SJSA1 (cell line): ENCODE measurements around the gene PAK6. TPM values are rescaled to one million over a fixed set of nuclear protein-coding genes. Genes with fewer than 3 reads are reported as not detected.

ENCODE experiments used
- DNase-seq, 2 experiments: peaks; one replicate each; pipeline ENCODE4 v3.0.0-alpha.2; 2015 to 2020; ENCODE audit warnings: low spot score in 2 of 2, low read depth in 1 of 2
- H3K27ac ChIP-seq: fragments of 250-450 bp; sonication (Bioruptor Pico); 2 replicates; pipeline ENCODE4 v1.5.1; 2020; ENCODE audit warnings: mild to moderate bottlenecking, moderate library complexity
- H3K27me3 ChIP-seq: fragments of 250-450 bp; sonication (Bioruptor Pico); replicated peaks from 2 replicates; pipeline ENCODE4 v1.5.1; 2020; ENCODE audit warnings: mild to moderate bottlenecking, moderate library complexity
- H3K36me3 ChIP-seq: fragments of 250-450 bp; sonication (Bioruptor Pico); 2 replicates; pipeline ENCODE4 v1.5.1; 2020; ENCODE audit warnings: mild to moderate bottlenecking
- H3K4me1 ChIP-seq: fragments of 250-450 bp; sonication (Bioruptor Pico); replicated peaks from 2 replicates; pipeline ENCODE4 v1.6.1; 2021; ENCODE audit warnings: mild to moderate bottlenecking
- H3K4me3 ChIP-seq: fragments of 250-450 bp; sonication (Bioruptor Pico); 2 replicates; pipeline ENCODE4 v1.5.1; 2020; ENCODE audit warnings: mild to moderate bottlenecking
- H3K9me3 ChIP-seq: fragments of 250-450 bp; sonication (Bioruptor Pico); replicated peaks from 2 replicates; pipeline ENCODE4 v1.5.1; 2020; ENCODE audit warnings: mild to moderate bottlenecking
- total RNA-seq: library from RNA; depleted of rRNA; stranded (reverse); fragments of >200 nt; shearing (Covaris generic); gene quantifications from 2 replicates; pipeline ENCODE4 v1.2.3, GENCODE V29; 2014

Gene PAK6
- total RNA-seq, 1 experiment from 2014 or later, result 0.05 TPM

DNA sequence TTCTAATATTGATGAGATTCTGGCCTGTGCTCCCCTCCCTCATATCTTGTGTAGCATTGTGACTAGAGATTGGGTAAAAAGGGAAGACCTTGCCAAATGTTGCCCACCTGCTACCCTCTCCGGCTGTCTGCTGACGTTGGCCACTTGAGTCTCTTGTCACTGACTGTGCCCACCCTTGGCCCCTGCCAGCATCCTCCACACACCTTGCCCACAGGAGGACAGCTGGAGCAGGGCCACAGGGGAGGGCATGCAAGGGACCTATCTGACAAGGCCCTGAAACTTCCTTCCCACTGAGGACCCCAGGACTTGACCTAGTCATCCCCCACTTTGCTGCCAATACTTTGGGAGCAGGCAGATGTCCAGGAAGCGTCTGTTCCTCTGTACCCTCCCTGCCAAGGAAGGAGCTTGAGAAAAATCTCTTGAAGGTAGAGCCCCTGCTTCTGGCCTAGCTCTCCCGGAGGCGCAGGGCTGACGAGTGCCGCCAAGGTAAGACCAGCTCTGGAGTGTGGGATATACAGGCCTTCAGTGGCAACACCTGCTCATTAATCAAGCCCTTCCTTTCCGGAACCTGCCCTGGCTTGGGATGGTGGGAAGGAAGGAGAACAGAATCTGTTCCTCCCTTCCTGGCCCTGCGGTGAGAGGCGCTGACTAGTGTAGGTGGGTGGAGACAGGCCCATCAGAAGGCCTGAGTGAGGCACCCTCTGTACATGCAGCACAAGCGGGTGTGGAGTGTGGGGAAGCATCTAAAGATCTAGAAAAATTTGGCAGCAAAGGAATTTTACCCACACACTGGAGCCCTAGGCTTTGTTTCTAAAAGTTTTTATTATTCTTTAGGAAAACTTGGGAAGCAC is 4.9 kb upstream of the PAK6 start:
- peaks cover 22% of the 10 kb centered on the region for H3K36me3 ChIP-seq
- H3K4me3 ChIP-seq, result no peak overlapping the region
- H3K27me3 ChIP-seq, result no peaks in the 10 kb centered on the region
- H3K4me1 ChIP-seq, result peaks cover 5% of the 10 kb centered on the region
- no peak for DNase-seq
- H3K9me3 ChIP-seq, result 0 out of 2 replicates have a peak, but pooled peaks cover 2% of the 10 kb centered on the region
- no peak overlapping the region for H3K27ac ChIP-seq

DNA sequence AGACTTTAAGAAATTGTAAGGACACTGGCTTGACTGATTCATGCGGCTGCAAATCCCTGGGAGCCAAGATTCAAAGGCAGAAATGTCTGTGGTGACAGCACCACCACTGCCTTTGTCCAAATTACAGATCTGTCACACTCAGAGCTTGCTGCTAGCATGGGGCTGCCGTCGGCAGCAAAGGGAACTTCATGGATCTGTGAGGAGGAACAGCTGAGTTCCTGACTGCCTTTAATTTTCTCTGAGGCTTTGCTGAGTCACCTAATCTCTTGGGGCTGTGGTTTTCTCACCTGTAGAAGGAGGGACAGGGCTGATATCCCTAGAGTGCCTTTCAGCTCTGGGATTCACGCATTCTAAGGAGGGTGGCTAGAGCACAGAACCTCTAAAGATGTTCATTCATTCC is 4.1 kb upstream of the PAK6 start:
- H3K27ac ChIP-seq, result no peak overlapping the region
- H3K27me3 ChIP-seq, result no peaks in the 10 kb centered on the region
- H3K36me3 ChIP-seq, result peaks cover 14% of the 10 kb centered on the region
- 0 out of 2 replicates have a peak, but pooled peaks cover 4% of the 10 kb centered on the region for H3K9me3 ChIP-seq
- H3K4me1 ChIP-seq, result peaks cover 12% of the 10 kb centered on the region
- DNase-seq, result no peak
- no peak overlapping the region for H3K4me3 ChIP-seq

DNA sequence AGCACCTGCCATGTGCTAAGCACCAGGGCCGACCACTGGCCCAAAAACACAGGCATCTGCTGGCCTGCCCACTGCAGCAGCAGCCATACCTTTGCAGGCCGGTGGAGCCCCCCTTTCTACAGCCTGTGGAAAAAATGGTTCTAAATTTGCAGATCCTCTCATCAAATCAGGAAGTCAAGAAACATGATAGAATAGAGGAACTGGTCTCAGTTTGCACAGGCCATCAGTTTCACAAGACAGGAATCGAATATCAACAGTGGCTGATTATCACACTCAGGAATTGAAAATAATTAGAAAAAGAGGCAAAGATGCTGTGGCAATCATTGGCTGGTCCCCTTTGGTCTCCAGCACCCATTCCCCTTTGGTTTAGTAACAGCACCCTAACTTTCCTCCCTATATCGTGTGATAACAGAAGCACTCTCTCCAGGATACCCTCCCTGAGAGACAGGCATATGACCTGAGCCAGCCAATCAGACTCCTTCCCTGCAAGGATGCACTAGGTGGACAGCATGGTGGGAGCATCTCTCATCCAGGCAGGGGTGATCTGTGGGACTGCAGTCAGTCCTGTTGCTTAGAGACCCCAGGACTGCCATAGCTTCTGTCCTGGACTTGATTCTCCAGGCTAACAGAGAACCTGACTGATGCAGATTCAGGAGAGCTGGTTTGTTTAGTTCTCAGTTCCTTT is 3.5 kb upstream of the PAK6 start:
- Histone ChIP-seq H3K27me3 (no peaks in the 10 kb centered on the region), H3K4me1 (peaks cover 12% of the 10 kb centered on the region), H3K9me3 (0 out of 2 replicates have a peak, but pooled peaks cover 4% of the 10 kb centered on the region), H3K36me3 (peaks cover 11% of the 10 kb centered on the region), H3K27ac (no peak overlapping the region), H3K4me3 (no peak overlapping the region)
- DNase-seq, result no peak

DNA sequence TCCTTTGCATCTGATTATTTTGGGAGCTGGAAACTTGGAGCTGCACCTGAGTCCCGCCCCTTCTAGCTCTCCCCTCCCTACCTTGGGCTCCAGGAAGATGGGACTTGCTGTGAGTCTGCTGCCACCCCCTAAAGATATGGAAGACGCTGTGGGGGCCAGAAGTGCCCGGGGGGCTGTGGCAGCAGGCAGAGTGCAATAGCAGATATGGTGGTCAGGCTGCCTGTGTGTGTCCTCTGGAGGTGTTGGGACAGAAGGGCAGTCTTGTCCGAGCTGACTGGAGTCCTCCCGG is 485 bp downstream of the PAK6 start:
- DNase-seq, result no peak
- H3K36me3 ChIP-seq, result no peaks in the 10 kb centered on the region
- H3K9me3 ChIP-seq, result 0 out of 2 replicates have a peak, but pooled peaks cover 4% of the 10 kb centered on the region
- peak overlapping the region; percentile 27 for H3K4me3 ChIP-seq
- peaks cover 12% of the 10 kb centered on the region for H3K4me1 ChIP-seq
- no peaks in the 10 kb centered on the region for H3K27me3 ChIP-seq
- H3K27ac ChIP-seq, result no peak overlapping the region

DNA sequence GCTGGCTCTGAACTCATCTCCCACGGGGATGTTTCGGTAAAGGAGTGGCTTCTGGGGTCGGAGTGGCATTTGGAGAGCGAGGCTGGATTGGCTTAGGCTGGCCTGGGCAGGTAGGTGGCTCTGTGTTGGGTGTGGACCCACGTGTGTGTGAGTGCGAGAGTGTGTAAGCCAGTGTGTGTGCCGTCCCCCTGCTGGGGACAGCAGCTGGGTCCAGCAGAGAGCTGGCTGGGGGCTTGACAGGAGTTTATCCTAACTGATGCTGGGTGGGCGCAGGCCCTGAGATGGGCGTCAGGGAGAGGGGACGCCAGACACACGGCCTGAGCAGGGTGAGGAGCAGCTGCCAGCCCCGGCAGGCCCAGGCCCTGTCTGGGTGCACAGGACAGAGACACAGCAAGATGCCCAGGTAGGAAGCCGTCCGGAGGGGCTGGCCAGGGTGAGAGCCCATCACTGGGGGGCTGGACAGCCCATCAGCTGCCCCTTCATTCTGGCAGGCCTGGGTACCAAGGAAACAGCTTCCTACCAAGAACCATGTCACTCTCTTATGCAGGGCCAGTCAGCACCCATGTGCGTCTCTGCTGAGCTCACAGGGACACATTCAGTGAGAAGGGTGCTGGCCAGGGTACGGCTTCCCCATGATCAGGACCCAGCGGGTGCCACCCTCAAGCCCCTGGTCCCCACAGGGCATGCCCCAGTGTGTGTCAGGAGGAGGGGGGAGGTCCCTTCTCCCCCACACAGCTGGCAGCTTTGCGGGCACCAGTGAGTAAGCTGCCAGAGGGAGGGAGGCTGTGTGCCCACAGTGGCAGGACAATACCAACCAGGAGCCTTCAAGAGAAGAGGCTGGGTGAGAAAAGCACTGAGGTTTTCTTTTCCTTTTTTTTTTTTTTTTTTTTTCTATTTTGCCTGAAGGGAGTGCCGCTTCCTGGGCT is 1.1 kb downstream of the PAK6 start:
- DNase-seq, result no peak
- peaks cover 12% of the 10 kb centered on the region for H3K4me1 ChIP-seq
- H3K9me3 ChIP-seq, result 0 out of 2 replicates have a peak, but pooled peaks cover 4% of the 10 kb centered on the region
- no peaks in the 10 kb centered on the region for H3K27me3 ChIP-seq
- H3K27ac ChIP-seq, result no peak overlapping the region
- no peak overlapping the region for H3K4me3 ChIP-seq
- no peaks in the 10 kb centered on the region for H3K36me3 ChIP-seq

DNA sequence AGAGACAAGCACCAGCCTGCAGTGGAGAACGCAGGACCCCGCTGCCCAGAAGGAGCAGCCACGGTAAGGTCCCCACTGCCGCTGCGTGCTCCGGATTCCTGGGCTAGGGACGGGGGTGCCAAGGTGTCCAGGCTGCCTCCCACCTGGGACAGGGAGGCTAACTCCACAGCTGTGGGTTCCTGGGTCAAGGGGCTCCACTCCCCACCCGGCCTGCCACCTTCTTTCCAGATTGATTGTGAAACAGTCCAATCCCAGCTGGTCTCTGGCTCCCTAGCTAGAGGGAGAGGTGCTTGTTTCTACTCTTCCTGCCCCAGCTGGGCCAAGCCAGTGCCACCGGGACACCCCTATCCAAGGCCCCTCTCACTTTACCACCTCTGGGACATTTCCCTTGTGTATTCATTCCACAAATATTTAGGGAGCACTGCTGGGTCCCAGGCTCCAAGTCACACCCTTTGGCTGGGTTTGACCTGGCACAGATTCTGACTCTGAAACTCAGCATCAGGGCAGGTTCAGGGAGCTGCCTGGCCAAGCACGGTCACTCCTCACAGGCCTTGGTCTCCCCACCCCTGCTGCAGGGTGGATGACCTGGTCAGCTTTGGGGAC is 1.9 kb downstream of the PAK6 start:
- H3K4me1 ChIP-seq, result peaks cover 12% of the 10 kb centered on the region
- DNase-seq, result no peak
- H3K9me3 ChIP-seq, result 0 out of 2 replicates have a peak, but pooled peaks cover 4% of the 10 kb centered on the region
- H3K4me3 ChIP-seq, result no peak overlapping the region
- no peaks in the 10 kb centered on the region for H3K27me3 ChIP-seq
- no peak overlapping the region for H3K27ac ChIP-seq
- H3K36me3 ChIP-seq, result no peaks in the 10 kb centered on the region

DNA sequence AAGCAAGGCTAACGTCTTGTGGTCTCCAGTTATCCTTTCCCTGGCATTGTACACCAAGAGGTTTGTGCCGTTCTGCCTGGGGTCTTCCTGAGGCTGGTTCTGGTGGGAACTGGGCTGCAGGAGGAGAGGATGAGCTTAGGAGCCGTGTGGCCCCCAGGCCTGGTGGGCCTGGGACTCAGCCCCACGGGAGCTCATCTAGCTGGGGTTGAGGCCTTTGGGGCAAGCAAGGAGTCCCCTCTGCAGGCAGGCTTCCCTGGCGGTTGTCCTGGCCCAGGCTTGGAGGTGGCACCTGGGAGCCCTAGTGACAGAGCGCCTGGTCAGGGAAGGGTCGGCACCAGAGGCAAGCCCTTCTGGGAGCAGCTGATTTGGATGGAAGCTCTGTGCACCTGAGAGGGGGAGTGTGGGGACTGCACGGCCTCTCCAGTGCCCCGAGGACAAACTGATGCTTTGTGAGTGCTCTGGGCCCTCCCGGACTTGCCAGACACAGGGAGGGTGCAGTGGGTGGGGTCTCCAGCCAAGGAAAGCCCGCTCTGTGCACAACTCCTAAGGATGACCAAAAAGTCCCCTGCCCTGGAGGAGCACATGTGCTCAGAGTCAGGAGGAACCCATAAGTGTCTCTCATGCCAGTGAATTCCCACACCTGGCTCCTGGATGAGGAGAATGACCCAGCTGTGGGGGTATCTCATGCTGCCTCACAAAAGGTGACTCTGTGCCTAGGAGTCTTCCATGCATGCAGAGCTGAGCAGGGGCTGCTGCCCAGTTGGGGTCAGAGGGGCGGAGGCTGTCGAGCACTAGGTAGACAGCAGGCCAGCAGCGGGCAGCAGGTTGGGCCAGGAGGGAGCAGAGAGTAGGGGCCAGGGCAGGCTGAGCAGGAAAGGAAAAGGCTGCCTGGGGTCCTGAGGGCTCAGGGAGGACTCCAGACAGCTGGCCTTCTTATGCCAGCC is 2.7 kb downstream of the PAK6 start:
- H3K9me3 ChIP-seq, result 0 out of 2 replicates have a peak, but pooled peaks cover 4% of the 10 kb centered on the region
- DNase-seq, result no peak
- peaks cover 12% of the 10 kb centered on the region for H3K4me1 ChIP-seq
- H3K27me3 ChIP-seq, result no peaks in the 10 kb centered on the region
- H3K4me3 ChIP-seq, result no peak overlapping the region
- no peaks in the 10 kb centered on the region for H3K36me3 ChIP-seq
- no peak overlapping the region for H3K27ac ChIP-seq

DNA sequence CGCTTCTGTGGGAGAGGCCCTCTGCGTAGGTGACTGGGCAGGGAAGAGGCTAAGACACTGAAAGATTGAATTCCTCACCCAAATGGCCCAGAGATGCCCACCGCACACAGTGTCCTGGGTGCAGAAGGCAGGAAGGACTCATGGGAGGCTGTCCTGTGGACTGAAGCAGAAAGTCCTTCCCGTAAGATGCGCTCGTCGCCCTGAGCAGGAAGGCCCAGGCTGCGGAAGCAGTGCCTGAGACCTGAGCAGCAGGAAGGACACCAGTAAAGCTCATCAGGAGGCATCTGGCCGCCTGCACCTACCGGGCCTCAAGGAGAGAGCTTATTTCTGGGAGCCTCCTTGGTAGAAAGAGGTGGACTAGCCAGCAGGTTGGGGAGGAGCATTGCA is 3.3 kb downstream of the PAK6 start:
- Histone ChIP-seq H3K4me3 (no peak overlapping the region), H3K36me3 (no peaks in the 10 kb centered on the region), H3K4me1 (peaks cover 12% of the 10 kb centered on the region), H3K9me3 (0 out of 2 replicates have a peak, but pooled peaks cover 4% of the 10 kb centered on the region), H3K27ac (no peak overlapping the region), H3K27me3 (no peaks in the 10 kb centered on the region)
- DNase-seq, result no peak

DNA sequence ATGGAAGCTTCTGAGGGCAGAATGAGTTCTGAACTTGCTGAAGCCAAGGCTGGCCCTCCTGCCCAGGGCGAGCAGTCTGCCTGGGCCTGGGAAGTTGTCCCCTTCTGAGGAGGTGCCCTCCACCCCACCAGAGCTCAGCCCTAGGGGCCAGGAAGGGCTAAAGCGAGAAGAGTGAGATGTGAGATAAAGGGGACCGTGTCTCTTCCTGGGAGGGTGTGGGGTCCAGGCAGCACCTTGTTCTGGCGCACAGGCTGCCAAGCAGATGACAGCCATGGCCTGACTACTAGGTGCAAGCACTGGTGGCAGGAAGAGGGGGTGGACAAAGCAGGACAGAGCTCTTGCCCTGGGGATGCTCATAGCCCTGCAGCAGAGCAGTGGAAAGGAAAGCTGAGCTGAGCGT is 3.7 kb downstream of the PAK6 start:
- Histone ChIP-seq H3K27me3 (no peaks in the 10 kb centered on the region), H3K9me3 (0 out of 2 replicates have a peak, but pooled peaks cover 4% of the 10 kb centered on the region)

DNA sequence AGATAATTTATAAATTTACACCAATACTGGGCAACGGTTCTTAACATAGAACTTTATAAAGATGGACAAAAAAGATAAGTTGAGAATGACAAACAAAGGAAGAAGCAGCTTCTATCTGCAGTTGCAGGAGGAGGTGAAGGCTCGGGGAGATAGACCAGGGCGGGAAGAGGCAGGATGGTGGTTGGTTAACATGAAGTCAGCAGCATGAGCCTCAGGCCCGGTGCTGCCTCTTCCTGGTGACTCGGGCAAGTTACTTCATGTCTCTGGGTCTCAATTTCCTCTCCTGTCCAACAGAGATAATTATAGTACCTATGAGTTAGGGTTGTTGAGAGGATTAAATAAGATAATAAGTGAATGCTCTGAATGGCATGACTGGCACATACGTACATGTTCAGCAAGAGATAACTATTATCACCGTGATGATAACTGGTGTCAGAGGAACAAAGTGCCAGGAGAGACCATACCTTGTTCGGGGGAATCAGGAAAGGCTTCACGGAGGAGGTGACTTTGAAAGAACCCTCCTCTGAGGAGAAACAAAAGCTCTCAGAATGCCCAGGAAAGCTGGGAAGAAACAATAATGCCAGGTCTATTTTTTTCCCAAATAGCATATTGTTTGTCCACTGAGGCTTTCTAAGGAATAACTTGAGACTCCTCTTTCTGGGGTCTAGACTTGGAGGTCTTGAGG is 4.4 kb downstream of the PAK6 start:
- Histone ChIP-seq H3K4me1 (peaks cover 12% of the 10 kb centered on the region), H3K27ac (no peak overlapping the region), H3K27me3 (no peaks in the 10 kb centered on the region)

More for the DNA sequence above, 3.7 kb downstream of the PAK6 start:
- H3K27ac ChIP-seq, result no peak overlapping the region
- peaks cover 12% of the 10 kb centered on the region for H3K4me1 ChIP-seq
- no peaks in the 10 kb centered on the region for H3K36me3 ChIP-seq
- no peak for DNase-seq
- H3K4me3 ChIP-seq, result no peak overlapping the region

DNA sequence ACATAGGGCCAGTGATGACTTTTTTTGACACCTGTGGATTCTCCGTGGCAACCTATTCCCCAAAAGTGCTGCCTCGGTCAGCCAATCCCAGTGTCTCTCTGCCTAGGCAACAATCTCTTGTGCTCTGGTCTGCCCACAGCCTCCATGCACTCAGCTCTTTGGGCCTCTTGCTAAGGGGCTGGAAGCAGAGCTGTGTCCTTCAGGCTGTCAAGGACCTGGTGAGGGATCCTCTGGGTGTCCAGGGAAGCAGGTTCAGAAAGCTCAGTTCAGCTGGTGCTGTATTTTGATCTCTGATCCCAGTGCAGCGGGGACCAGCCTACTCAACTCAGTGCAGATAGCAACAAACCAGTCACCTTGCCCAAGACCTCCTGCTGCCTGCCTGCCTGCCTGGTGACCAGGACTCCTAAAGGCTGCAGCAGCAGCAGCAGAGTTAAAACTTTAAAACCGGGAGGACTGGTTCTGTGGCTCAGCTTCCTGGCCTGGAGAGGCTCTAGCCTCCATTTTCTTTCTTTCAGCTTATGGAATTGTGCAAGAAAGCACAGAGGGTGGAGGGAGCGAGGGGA is 6.2 kb downstream of the PAK6 start:
- peak in 1 of 2 experiments; percentile 33 for DNase-seq
- H3K4me3 ChIP-seq, result no peak overlapping the region
- H3K27me3 ChIP-seq, result no peaks in the 10 kb centered on the region
- H3K27ac ChIP-seq, result no peak overlapping the region
- no peaks in the 10 kb centered on the region for H3K36me3 ChIP-seq
- H3K9me3 ChIP-seq, result no peaks in the 10 kb centered on the region
- peaks cover 12% of the 10 kb centered on the region for H3K4me1 ChIP-seq

More for the DNA sequence above, 4.4 kb downstream of the PAK6 start:
- DNase-seq, result no peak
- no peak overlapping the region for H3K4me3 ChIP-seq
- H3K9me3 ChIP-seq, result 0 out of 2 replicates have a peak, but pooled peaks cover 4% of the 10 kb centered on the region
- H3K36me3 ChIP-seq, result no peaks in the 10 kb centered on the region
